GM21786 (cell line): ENCODE results near the gene PDE2A.

Source experiments
- ATAC-seq: cut with Tn5 transposase; IDR thresholded peaks from one replicate; pipeline ENCODE4 v1.9.1; 2021; ENCODE audit not compliant: unreplicated experiment

PDE2A gene

DNA sequence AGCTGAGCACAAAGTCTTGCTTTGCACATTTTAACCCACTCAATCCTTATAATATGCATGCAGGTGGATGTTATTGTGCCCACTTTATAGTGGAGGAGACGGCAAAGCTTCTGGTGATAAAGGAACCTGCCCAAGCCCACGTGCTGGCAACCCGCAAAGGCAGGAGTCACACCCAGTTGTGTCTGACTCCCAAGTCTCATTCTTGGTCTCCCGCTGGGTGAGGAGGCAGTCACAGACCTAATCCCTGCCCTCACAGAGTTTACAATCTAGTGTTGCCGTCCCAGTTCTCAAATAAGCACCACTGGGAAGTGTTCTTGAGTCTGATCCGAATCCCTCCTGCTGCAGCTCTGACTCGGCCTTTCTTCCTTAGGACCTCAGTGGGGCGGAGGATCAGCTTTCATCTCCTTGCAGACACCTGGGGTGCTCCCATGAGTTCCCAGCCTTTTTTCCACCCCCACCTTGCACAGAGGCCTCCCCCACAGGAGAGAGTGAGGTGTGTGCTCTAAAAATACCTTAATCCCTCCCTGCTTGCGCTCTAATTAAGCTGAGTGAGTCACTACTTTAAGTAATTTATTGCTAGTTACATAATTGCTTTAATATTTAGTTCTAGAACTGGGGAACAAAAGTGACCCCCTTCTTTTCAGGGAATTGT lies 15.1 kb downstream of the PDE2A start:
- no peak for ATAC-seq

DNA sequence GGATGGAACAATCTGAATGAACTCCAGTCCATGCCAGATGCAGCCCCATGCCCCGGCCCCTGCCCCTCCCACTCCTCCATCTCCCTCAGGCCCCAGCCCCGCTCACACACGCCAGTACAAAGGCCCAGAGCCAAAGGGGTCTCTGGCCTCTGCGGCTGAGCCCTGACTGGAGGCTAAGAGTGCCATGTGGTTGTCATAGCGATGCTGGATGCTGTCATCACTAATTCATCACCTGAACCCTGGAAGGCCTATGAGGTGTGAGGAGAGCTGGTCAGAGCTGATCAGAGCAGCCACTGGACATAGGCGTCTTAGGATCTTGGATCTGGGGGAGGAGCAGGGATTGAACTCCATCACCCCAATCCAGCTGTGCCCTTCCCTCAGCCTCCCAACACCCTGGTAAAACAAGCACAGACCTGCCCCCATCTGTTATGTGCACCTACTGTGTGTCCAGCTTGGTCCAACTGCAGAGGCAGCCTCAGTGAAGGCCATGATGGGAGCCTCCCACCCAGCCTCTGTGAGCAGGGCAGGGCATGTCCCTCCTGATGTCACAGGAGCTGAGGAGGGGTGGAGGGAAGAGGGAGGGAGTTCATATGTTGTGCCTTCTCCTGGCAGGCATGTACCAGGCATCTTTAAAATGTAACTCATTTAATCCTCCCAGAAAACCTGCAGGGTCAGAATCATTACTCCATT lies 16.7 kb downstream of the PDE2A start:
- ATAC-seq: no peak

DNA sequence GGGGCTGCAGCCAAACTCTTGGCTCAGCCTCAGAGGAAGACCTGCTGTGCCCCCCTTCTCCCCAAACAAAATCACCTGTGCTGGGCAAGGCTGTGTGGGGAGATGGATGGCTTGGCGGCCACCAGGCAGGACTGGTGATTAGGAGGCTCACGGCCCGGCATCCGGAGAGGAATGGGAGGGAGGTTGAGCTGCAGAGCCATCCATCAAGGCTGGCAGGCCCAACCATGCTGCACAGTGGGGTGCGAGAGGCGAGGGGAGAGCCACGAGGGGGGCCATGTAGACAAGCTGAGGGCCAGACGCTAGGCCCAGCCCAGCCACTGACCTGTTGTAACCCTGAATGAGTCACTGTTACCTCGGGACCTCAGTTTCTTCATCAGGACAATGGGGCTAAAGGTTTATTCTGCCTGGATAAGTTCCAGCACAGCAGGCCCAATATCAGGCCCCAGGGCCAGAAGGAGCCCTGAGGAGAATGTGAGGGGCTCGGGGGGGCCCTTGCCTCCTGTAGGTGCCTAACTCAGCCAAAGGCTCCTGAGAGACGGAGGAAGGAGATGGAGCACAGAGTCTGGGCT lies 18.2 kb downstream of the PDE2A start:
- no peak for ATAC-seq

DNA sequence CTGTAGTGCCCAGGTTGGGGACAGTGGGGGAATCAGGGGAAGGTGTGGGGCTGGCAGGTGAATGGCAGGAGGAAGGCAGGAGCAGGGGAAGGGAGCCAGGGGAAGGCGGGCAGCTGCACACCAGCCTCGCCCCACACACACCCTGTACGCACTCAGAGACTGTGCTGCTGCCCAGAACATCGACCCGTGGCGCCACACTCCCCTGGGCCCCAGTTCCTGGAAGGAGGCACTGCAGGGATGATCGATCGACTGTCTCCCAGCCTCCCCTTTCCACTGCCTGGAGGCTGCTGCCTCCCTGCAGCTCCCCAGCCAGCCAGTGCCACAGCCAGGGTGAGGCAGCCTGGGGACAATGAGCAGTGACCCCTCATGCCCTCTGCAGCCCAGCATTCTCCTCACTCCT lies 19.2 kb downstream of the PDE2A start:
- ATAC-seq: no peak

DNA sequence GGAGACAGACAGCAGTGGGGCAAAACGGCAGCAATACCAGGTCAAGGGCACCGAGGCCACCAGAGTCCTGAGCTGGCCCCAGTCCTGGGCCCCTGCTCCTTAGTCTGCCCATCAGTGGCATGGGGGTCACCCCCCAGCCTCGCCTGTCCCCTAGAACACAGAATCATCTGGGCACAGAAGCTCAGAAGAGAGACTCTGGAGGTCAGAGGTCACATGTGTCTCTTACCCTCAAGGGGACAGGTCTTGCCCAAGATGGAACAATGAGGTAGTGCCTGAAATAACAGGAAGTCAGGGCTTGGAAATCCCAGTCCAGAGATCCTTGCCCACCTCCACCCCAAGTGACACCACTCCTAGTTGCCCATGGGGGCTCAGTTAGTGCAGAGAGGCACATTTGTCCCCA lies 20.6 kb downstream of the PDE2A start:
- ATAC-seq: no peak

DNA sequence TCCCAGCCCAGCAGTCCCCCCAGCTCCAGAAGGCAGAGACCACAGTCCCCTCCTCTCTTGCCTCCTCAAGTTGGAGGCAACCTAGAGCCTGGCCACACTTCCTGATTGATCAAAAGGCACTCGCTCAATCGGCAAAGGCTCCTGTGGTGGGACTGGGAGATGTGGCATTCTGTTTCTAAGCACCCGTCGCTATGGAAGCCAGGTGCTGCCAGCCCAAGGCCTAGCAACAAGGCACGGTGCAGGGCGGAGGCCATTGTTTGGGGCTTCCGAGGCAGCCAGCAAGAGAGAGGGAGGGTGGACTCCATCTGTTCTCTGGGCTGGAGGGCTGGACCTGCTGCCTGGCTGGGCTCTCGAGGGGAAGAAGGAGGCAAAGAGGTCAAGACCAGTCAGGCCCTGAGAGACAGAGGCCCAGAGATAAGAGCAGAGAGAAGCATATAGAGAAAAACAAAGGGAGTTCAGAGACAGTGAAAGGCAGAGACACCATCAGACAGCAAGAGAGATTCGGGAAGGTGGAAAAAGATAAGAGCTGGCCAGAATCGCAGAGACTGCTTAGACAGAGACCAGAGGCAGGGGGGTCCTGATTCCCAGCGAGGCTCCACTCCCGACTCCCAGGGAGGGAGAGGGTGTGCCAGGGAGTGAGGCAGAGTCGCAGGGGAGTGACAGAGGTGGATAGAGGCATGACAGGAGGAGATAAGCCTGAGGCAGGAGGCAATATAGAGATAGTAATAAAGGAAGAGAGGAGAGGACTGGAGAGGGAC lies 21.2 kb downstream of the PDE2A start:
- ATAC-seq: no peak

DNA sequence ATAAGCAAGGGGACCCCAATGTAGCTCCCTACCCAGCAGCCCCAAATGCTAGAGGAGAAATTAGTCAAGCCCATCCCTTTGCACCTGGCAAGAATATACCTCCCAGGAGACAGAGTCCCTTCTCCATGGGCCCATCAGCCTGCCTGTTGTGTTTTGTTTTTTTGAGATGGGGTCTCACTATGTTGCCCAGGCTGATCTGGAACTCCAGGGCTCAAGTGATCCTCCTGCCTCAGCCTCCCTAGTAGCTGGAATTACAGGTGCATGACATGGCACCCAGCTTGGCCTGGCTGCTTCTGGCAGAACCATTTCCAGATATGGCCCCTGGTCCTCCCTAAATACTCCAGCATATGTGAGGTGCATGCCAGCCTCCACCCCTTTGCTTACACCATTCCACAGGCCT lies 22.1 kb downstream of the PDE2A start:
- no peak for ATAC-seq

DNA sequence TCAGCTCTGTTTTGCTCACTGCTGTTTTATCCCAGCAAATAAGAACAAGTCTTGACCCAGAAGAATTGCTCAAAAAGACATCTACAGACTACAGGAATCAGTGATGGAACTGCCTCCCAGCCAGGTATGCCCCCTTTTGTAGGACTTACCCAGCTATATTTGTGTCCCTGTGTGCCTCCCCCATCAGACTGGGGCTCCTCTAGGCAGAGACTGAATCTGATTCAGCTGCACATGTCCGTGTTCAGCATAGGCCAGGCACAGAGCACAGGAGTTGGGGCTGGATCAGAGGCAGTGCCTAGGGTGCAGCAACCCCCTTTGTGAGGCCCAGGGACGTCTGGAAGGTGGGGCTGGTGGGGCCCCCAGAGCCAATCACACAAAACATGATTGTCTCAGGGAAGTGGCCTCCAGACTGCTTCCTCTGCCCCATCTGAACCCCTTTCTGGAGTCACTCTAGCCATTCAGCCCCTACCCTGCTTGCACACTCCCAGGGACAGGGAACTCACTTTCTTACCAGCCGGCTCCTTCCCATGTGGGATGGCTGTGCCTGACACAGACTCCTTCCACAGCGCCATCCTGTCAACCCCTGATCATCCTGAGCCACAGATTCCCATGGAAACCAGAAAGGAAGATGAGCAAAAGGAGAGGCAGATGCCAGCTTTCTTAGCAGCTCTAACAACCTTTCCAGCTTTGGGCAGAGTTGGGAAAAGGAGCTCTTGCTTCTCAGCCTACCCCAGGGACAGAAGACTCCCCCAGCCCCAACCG lies 24.8 kb downstream of the PDE2A start:
- no peak for ATAC-seq

DNA sequence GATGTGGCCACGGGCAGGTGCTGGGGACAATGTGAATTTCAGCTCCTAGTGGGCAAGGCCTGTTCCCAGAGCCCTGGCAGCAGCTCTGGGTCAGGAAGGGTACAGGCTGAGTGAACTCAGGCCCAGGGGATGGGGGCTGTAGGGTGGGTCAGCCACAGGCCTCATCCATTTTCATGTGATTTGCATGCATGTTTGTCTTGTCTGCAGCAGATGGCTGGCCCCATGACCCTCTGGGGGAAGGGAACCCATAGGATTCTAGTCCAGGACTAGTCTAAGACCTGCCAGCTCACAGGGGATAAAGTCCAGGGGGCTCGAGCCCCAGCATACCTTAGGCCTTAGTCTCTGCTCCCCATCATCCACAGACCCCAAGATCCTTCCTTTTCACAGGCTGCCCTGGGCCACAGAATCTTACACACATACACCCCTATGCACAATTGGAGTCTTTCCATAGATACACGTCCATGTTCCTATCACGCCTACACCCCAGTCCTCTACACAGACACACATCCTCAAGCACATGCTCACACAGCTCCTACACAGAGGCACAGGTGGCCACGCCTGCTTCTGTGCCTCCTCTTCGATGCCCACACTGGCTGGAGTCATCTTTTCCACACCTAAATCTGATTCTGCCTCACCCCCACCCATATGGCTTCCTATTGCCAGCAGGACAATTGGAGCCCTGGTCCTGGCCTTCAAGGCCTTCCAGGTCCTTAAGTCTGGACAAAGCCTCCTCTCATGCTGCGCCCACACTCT lies 25.7 kb downstream of the PDE2A start:
- ATAC-seq: no peak

DNA sequence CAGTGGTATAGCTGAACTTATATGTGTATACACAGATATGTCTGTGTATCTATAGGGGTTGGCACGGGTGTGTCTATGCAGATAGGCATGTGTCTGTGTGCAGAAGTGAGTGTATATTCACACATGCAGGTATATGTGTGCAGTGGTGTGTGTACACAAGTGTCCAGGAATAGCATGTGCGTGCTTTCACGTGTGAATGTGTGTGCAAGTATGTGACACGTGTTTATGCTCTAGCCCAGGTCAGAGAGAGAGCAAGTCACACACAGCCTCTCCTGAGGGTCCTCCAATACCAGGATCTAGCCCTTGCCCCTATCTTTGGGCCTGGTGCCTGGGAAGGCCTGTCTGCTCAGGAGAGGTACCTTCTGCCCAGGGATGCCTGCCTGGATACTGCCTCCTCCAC lies 26.3 kb downstream of the PDE2A start:
- no peak for ATAC-seq

DNA sequence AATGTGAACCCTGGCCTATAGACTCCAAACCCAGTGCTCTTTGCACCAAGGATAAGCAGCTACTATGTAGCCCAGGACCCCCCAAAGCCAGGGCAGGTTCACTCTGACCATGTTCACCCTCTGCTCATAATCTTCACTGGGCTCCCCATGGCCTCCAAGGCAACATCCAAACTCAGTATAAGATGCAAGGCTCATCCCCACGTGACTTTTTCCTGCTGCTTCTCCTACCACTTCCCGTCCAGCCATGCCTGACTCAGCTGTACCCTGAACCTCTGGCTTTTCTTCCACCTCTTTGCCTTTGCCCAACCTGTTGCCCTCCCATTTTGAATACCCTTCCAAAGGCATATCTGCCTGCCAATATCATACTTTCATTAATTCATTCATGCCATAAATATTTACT lies 27.8 kb downstream of the PDE2A start:
- no peak for ATAC-seq

DNA sequence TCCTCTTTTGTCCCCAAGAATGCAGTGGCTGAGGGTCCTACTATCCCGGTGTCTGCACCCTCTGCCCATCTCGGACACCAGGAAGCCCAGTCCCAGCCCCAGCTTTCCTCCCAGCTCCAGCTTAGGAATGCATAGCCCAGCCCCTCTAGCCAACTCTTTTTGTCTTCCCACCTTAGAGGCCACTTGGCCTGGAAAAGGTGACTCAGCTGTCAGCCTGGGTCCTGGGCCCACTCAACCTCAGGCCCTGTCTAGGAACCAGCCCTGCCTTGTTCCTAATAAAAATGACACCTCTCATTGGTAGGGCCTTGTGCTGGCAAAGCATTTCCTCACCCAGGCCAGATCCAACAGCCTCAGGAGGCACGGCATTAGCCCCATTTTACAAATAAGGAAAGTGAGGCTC lies 28.2 kb downstream of the PDE2A start:
- no peak for ATAC-seq

DNA sequence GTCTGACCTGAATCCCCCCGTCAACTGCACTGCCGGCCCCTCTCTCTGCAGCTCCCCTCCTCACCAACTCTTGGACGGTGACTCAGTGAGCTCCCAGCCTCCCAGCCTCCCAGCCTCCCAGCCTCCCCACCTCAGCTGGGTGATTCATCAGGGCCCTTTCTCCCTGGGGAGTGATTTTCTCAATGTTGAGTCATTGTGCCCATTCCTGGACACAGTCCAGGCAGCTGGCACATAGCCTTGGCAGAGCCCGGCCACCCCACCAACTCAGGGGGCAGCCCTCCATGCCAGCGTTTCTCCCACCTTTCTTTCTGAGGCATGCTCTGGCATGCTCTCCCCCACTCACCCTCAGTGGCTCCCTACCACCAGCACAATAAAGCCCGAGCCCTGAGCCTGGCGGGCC lies 30.7 kb downstream of the PDE2A start:
- no peak for ATAC-seq

DNA sequence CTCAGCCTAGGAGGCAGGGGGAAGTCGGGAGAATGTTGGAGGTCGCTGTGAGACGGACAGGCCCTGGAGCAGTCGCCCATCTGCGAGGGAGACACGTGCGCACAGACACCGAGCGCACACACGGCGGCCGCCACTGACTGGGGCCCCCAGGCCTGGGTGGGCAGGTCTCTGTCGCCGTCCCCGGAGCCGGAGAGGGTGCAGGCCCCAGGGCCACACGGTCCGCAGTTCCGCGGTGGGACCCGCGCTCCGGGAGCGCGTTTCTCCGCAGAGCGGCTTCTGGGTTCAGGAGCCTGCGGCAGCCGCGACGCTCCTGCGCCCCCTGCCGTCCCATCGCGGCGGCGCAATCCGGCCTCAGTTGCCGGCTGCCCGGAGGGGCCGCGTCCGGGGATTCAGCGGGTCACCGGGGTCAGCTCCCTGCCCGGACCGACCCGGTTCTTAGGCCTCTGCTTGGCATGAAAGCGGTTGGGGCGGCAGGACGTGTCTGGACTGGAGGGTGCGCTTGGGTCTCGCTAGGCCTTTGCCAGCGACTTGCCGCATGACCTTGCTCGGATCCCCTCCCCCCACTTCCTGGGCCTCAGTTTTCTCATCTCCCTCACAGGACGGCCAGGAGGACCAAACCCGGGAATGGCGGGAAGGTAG lies 31.2 kb downstream of the PDE2A start:
- peak; percentile 66 for ATAC-seq

DNA sequence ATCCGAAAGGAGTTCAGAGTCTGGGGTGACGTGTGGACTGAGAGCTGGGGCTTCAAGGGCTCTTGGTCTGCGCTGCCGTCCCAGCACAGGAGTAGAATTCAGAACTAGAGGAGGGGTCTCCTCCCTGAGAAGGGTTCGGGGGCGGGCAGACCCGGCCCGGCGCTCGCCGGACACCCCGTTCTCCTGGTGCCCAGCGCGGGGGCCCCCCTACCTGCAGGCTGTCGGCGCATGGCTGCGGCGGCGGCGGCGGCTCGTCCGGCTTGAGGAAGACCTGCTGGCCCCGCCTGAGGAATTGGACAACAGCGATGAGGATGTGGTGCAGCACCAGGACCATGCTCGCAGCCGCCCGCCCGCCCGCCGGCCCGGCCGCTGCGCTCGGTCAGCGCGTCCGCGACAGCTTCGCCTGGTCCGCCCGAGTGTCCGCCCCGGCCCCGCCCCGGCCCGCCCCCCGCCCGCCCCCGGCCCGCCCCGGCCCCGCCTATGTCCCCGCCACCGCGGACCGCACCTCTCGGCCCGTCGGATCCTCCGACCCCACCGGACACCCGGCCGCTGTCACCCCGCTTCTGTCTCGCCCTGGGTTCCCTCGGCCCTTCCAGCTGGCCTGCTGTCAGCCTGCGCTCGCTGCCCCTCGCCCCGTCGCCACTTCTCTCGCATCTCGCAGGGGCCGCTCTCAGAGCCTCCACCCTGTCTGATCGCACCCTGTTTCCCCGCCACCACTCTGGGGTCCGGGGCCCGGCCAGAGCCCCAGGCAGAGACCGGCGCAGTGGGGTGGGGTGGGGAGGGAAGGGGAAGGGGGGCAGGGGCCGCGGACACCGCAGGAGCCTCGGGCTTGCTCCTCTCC lies 32.0 kb downstream of the PDE2A start:
- no peak for ATAC-seq

DNA sequence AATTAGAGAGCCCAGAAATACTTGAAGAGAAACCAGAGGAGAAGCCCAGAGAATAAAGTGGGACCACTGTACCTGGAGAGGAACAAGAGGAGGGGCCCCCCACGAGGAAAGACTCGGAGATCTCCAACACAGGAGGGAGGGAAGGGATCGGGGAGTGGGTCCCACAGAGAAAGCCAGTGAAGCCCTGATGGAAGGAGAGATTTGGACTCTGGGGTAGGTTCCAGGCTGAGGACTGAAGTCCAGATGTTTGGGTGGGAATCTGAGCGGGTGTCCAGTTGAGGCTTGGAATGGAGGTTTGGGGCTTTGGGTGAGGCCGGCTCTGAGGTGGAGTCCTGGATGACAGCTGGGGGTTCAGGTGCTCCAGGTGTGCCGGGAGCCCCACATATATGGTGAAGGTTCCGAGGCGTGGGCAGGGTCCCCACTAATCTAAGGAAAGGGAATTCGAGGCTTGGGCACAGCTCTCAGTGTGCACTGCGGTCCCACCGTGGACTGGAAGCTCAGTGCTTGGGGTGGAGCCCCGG lies 32.6 kb downstream of the PDE2A start:
- ATAC-seq: no peak

DNA sequence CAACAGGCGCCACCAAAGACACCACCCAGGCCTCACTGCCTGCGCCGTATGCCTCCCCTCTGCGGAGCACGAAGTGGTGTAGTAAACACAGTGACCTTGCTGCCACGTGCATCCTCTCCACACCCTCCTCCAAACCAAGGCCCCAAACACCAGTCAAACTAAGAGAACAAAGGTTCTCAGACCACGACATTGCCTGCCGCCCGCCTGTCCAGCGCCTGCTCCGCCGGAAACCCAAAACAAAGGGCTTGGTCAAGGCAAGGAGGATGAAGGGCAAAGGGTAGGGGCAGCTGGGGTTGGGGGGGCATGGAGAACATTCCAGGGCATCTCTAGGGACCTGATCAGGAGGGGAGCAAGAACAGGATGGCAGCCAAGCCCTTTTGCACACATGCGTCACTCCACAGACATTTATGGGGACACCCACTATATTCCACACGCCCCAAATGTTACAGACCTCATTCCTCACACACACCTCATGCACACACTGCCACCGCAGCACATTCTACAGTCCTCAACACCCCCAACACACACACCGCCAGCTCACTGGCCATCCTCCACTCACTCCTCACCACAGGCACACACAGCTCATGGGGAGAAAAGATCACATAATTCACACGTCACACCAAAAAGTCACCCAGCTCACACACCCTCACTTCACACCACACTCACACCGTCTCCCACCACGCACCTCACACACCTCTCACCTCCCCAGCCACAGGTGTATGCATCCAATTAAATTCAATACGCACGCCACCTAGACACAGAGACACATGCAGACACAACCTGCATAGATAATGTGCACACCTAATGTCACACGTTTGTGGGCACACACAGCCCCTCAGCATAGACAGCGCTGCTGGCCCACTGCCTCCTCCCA lies 34.5 kb downstream of the PDE2A start:
- ATAC-seq: no peak

DNA sequence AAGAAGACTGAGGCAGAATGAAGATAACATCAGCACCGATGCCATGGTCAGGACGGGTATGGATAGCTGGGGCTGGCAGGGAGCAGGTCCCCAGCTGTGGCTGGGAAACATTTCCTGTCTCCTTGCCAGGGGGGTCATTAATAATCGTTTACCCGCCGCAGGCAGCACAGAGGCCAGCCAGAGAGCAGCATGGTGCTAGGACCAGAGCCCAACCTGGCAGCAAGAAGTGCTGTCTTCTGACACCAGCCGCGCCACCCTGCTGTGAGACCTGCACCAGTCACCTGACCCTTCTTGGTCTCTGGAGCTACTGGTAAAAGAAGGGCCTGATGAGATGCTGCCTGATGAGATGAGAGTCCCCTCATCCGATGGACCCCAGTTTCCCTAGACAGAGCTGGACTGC lies 36.3 kb downstream of the PDE2A start:
- no peak for ATAC-seq
